GM23338 (cell line): ENCODE data around the gene CHST12. TPM values are rescaled to one million over a fixed set of nuclear protein-coding genes. Genes with fewer than 3 reads are reported as not detected.

Experiments
- ATAC-seq: fragments of 200-7000 bp; cut with Tn5 transposase; 3 replicates; pipeline ENCODE4 v1.9.1; 2020
- DNase-seq: peaks from one replicate; pipeline ENCODE4 v3.0.0-alpha.2; 2015; ENCODE audit warnings: low spot score
- H2AFZ ChIP-seq: fragments of 200-600 bp; sonication (generic); 2 replicates; pipeline ENCODE4 v1.8.0; 2016; ENCODE audit warnings: antibody characterized with exemption, mild to moderate bottlenecking, moderate library complexity
- H3F3A ChIP-seq: fragments of 200-600 bp; sonication (generic); replicated peaks from 2 replicates; pipeline ENCODE4 v1.8.0; 2017; ENCODE audit warnings: antibody characterized with exemption, mixed run types, low read depth
- H3K27ac ChIP-seq: fragments of 200-600 bp; sonication (generic); 2 replicates; pipeline ENCODE4 v1.6.1; 2016; ENCODE audit warnings: low read depth
- H3K27me3 ChIP-seq: fragments of 200-600 bp; sonication (generic); 2 replicates; pipeline ENCODE4 v1.8.0; 2016; ENCODE audit warnings: mild to moderate bottlenecking, mixed run types, moderate library complexity; ENCODE audit not compliant: insufficient read depth
- H3K36me3 ChIP-seq: fragments of 200-600 bp; sonication (generic); 2 replicates; pipeline ENCODE4 v1.8.0; 2016; ENCODE audit warnings: mild to moderate bottlenecking; ENCODE audit not compliant: insufficient read depth
- H3K4me1 ChIP-seq: fragments of 200-600 bp; sonication (generic); 2 replicates; pipeline ENCODE4 v1.8.0; 2016; ENCODE audit warnings: mild to moderate bottlenecking, moderate library complexity; ENCODE audit not compliant: insufficient read depth
- H3K4me2 ChIP-seq: fragments of 200-600 bp; sonication (generic); 2 replicates; pipeline ENCODE4 v1.7.1; 2017; ENCODE audit warnings: mixed run types
- H3K4me3 ChIP-seq: fragments of 200-600 bp; sonication (generic); 2 replicates; pipeline ENCODE4 v1.6.1; 2016; ENCODE audit warnings: mixed run types
- H3K79me2 ChIP-seq: fragments of 200-600 bp; sonication (generic); replicated peaks from 2 replicates; pipeline ENCODE4 v1.8.0; 2017; ENCODE audit warnings: mild to moderate bottlenecking; ENCODE audit not compliant: insufficient read depth
- H3K9me2 ChIP-seq: fragments of 200-600 bp; sonication (generic); 2 replicates; pipeline ENCODE4 v1.8.0; 2017; ENCODE audit not compliant: insufficient read depth
- H4K20me1 ChIP-seq: fragments of 200-600 bp; sonication (generic); replicated peaks from 2 replicates; pipeline ENCODE4 v1.8.0; 2017; ENCODE audit warnings: mild to moderate bottlenecking; ENCODE audit not compliant: insufficient read depth
- H3K27ac Mint-ChIP-seq: 2 replicates; pipeline ENCODE4 v1.8.0; 2020; ENCODE audit warnings: inconsistent platforms, mild to moderate bottlenecking, moderate library complexity, mixed read lengths
- H3K27me3 Mint-ChIP-seq: 3 replicates; pipeline ENCODE4 v1.8.0; 2022; ENCODE audit warnings: low read depth, mild to moderate bottlenecking, moderate library complexity, mixed read lengths, inconsistent platforms; ENCODE audit not compliant: insufficient read depth, poor library complexity
- H3K36me3 Mint-ChIP-seq: 3 replicates; pipeline ENCODE4 v1.8.0; 2021; ENCODE audit warnings: low read depth, mild to moderate bottlenecking, inconsistent platforms, moderate library complexity, mixed read lengths
- H3K4me1 Mint-ChIP-seq: 3 replicates; pipeline ENCODE4 v1.8.0; 2020; ENCODE audit warnings: mild to moderate bottlenecking, inconsistent platforms, mixed read lengths
- H3K4me3 Mint-ChIP-seq: 3 replicates; pipeline ENCODE4 v1.8.0; 2021; ENCODE audit warnings: moderate library complexity, mild to moderate bottlenecking, inconsistent platforms, mixed read lengths
- H3K9me3 Mint-ChIP-seq: 3 replicates; pipeline ENCODE4 v1.8.0; 2020; ENCODE audit warnings: moderate library complexity, mild to moderate bottlenecking, inconsistent platforms, mixed read lengths
- CREB1 ChIP-seq: fragments of 250-450 bp; sonication (Bioruptor Pico); IDR thresholded peaks from 2 replicates; pipeline ENCODE4 v1.5.0; 2020; ENCODE audit warnings: low read depth, mild to moderate bottlenecking, moderate library complexity
- CTCF ChIP-seq, 2 experiments: fragments of 200-600 bp in 1 of 2; sonication (generic) in 1 of 2; conservative IDR thresholded peaks; 2 replicates each; pipeline versions ENCODE4 v1.5.1 to v1.6.1; 2016 to 2017; ENCODE audit warnings: antibody characterized with exemption in 2 of 2, low read depth in 2 of 2, mild to moderate bottlenecking in 2 of 2, moderate library complexity in 1 of 2
- ETS1 ChIP-seq: IDR thresholded peaks from 2 replicates; pipeline ENCODE4 v1.6.1; 2016; ENCODE audit warnings: antibody characterized with exemption
- EZH2 ChIP-seq: fragments of 200-600 bp; sonication (generic); IDR thresholded peaks from one replicate; pipeline ENCODE4 v1.8.0; 2017; ENCODE audit warnings: antibody characterized with exemption, mild to moderate bottlenecking, low read depth; ENCODE audit not compliant: unreplicated experiment
- EZH2phosphoT487 ChIP-seq: fragments of 200-600 bp; sonication (generic); IDR thresholded peaks from one replicate; pipeline ENCODE4 v1.8.1; 2018; ENCODE audit warnings: antibody characterized with exemption; ENCODE audit not compliant: unreplicated experiment
- JUNB ChIP-seq: IDR thresholded peaks from one replicate; pipeline ENCODE4 v1.6.1; 2016; ENCODE audit warnings: antibody characterized with exemption; ENCODE audit not compliant: unreplicated experiment
- NANOG ChIP-seq: IDR thresholded peaks from 2 replicates; pipeline ENCODE4 v1.6.1; 2016; ENCODE audit warnings: antibody characterized with exemption, borderline replicate concordance
- POLR2AphosphoS5 ChIP-seq: IDR thresholded peaks from 2 replicates; pipeline ENCODE4 v1.6.1; 2016; ENCODE audit warnings: antibody characterized with exemption, low read depth
- REST ChIP-seq: IDR thresholded peaks from one replicate; pipeline ENCODE4 v1.6.1; 2018; ENCODE audit warnings: antibody characterized with exemption; ENCODE audit not compliant: unreplicated experiment
- STAT1 ChIP-seq: IDR thresholded peaks from one replicate; pipeline ENCODE4 v1.6.1; 2016; ENCODE audit warnings: antibody characterized with exemption; ENCODE audit not compliant: unreplicated experiment
- ZNF114 ChIP-seq: fragments of 250-450 bp; sonication (Bioruptor Pico); IDR thresholded peaks from 2 replicates; pipeline ENCODE4 v1.5.0; 2020; ENCODE audit warnings: mild to moderate bottlenecking, moderate library complexity
- ZNF331 ChIP-seq: fragments of 250-450 bp; sonication (Bioruptor Pico); IDR thresholded peaks from 2 replicates; pipeline ENCODE4 v1.5.0; 2020; ENCODE audit warnings: low read depth, mild to moderate bottlenecking, moderate library complexity
- ZNF462 ChIP-seq: fragments of 250-450 bp; sonication (Bioruptor Pico); IDR thresholded peaks from 2 replicates; pipeline ENCODE4 v1.5.0; 2020; ENCODE audit warnings: mild to moderate bottlenecking, moderate library complexity
- polyA plus RNA-seq: library from polyadenylated mRNA; unstranded; fragments of >200 nt; fragmentation: Nextera tagmentation; extraction: Ambion mirVana; gene quantifications from 2 replicates; pipeline ENCODE4 v1.2.1, GENCODE V29; 2016
- total RNA-seq: library from RNA; depleted of rRNA; stranded (reverse); fragments of >200 nt; shearing (Covaris generic); gene quantifications from 2 replicates; pipeline ENCODE4 v1.2.3, GENCODE V29; 2014

The CHST12 gene
- total and polyA plus RNA-seq, 2 experiments from 2014 or later, result 10.1 to 14.6 TPM

GRCh38 chr7:2404714-2405119 lies 1.3 kb downstream of the CHST12 start:
- peaks cover 15% of the 10 kb centered on the region for H3K4me1 ChIP-seq
- no peak overlapping the region for H3K27ac ChIP-seq
- H3F3A ChIP-seq, result peaks cover 26% of the 10 kb centered on the region; the same call in 1 of the 2 replicates
- Mint-ChIP-seq H3K4me3 (peak overlapping the region; percentile 71), H3K4me1 (peaks cover 33% of the 10 kb centered on the region), H3K36me3 (no peaks in the 10 kb centered on the region; the same call in 2 of the 3 replicates), H3K27ac (no peak overlapping the region), H3K27me3 (peaks cover 10% of the 10 kb centered on the region), H3K9me3 (no peaks in the 10 kb centered on the region)
- peak overlapping the region; percentile 87 for H3K4me3 ChIP-seq
- peaks cover 6% of the 10 kb centered on the region for H4K20me1 ChIP-seq
- no peak for DNase-seq
- H3K36me3 ChIP-seq, result no peaks in the 10 kb centered on the region
- no peaks in the 10 kb centered on the region for H3K27me3 ChIP-seq
- H3K9me2 ChIP-seq, result no peaks in the 10 kb centered on the region
- peak overlapping the region; percentile 91 for H3K4me2 ChIP-seq
- H3K79me2 ChIP-seq, result peaks cover 44% of the 10 kb centered on the region
- H2AFZ ChIP-seq, result no peak overlapping the region
- no peak for ATAC-seq
- TF ChIP-seq CTCF (conservative IDR thresholded peaks at IDR 0.05; ENCODE audit: low read depth in 2 of 2) (no peak), EZH2 (no peak), ETS1 (no peak), ZNF114 (CRISPR knock-in tag) (no peak), ZNF462 (CRISPR knock-in tag) (no peak), POLR2AphosphoS5 (no peak), CREB1 (CRISPR knock-in tag) (no peak), NANOG (no peak), REST (no peak), STAT1 (no peak), ZNF331 (CRISPR knock-in tag) (no peak), EZH2phosphoT487 (no peak), JUNB (no peak)
